WTC11 (cell line): ENCODE data around the gene ACOT9. TPM values are rescaled to one million over a fixed set of nuclear protein-coding genes. Genes with fewer than 3 reads are reported as not detected.
"Not testable (repeated sequence)": the region's sequence is repeated elsewhere in the genome, so short reads cannot be mapped to it uniquely, and the experiment has no call there.

Experiments used
- ATAC-seq: fragments of 200-7000 bp; cut with Tn5 transposase; 2 replicates; pipeline ENCODE4 v1.10.0; 2021; ENCODE audit warnings: mild to moderate bottlenecking, moderate library complexity
- CTCF ChIA-PET: fragments of 300-600 bp; sonication (Branson Sonifier 250); formaldehyde crosslinking; loops from one replicate; lab custom pipeline; 2021; ENCODE audit warnings: antibody characterized with exemption; lab: Charles Lee
- POLR2A ChIA-PET: fragments of 350-600 bp; sonication (Branson Sonifier 250); formaldehyde crosslinking; loops from one replicate; lab custom pipeline; 2021; ENCODE audit warnings: antibody characterized with exemption; lab: Charles Lee
- DNase-seq: peaks from one replicate; pipeline ENCODE4 v3.0.0; 2021; ENCODE audit warnings: low spot score
- H3K27ac Mint-ChIP-seq: 2 replicates; pipeline ENCODE4 v1.8.0; 2021; ENCODE audit warnings: mixed read lengths
- H3K27me3 Mint-ChIP-seq: 2 replicates; pipeline ENCODE4 v1.8.0; 2021; ENCODE audit warnings: low read depth, mild to moderate bottlenecking, moderate library complexity, mixed read lengths
- H3K36me3 Mint-ChIP-seq: 2 replicates; pipeline ENCODE4 v1.8.0; 2021; ENCODE audit warnings: mixed read lengths
- H3K4me1 Mint-ChIP-seq: 2 replicates; pipeline ENCODE4 v1.8.0; 2022; ENCODE audit warnings: mixed read lengths
- H3K4me3 Mint-ChIP-seq: 2 replicates; pipeline ENCODE4 v1.8.0; 2021; ENCODE audit warnings: mild to moderate bottlenecking, moderate library complexity, mixed read lengths
- H3K9me3 Mint-ChIP-seq: 2 replicates; pipeline ENCODE4 v1.8.0; 2021; ENCODE audit warnings: mixed read lengths
- EMX1 ChIP-seq: fragments of 250-450 bp; sonication (Bioruptor Pico); IDR thresholded peaks from 2 replicates; pipeline ENCODE4 v1.8.0; 2021; ENCODE audit warnings: mild to moderate bottlenecking
- GTF2I ChIP-seq: fragments of 250-450 bp; sonication (Bioruptor Pico); conservative IDR thresholded peaks from 2 replicates; pipeline ENCODE4 v1.4.0; 2021; ENCODE audit warnings: mild to moderate bottlenecking
- IRF2 ChIP-seq: sonication (generic); formaldehyde crosslinking; IDR thresholded peaks from 2 replicates; pipeline ENCODE4 v1.8.0; 2022; ENCODE audit warnings: low read depth, missing genetic modification reagents, borderline replicate concordance
- JUN ChIP-seq: sonication (generic); formaldehyde crosslinking; IDR thresholded peaks from 2 replicates; pipeline ENCODE4 v1.8.0; 2023; ENCODE audit warnings: mild to moderate bottlenecking, missing genetic modification reagents
- TCF7 ChIP-seq: sonication (generic); formaldehyde crosslinking; IDR thresholded peaks from 2 replicates; pipeline ENCODE4 v1.8.0; 2022; ENCODE audit warnings: mild to moderate bottlenecking, low read depth, missing genetic modification reagents, moderate library complexity
- TP53 ChIP-seq: sonication (generic); formaldehyde crosslinking; IDR thresholded peaks from 2 replicates; pipeline ENCODE4 v1.8.1; 2023; ENCODE audit warnings: mild to moderate bottlenecking, missing genetic modification reagents
- ZNF317 ChIP-seq: sonication (generic); formaldehyde crosslinking; IDR thresholded peaks from 2 replicates; pipeline ENCODE4 v1.8.1; 2023; ENCODE audit warnings: low read depth, mild to moderate bottlenecking, moderate library complexity, missing genetic modification reagents, borderline replicate concordance
- total RNA-seq: library from RNA; stranded (reverse); gene quantifications from 3 replicates; pipeline ENCODE4 v1.2.3, GENCODE V29; 2021
- TF ChIP-seq, protein P1 (sequence below): fragments of 250-450 bp; sonication (Bioruptor Pico); IDR thresholded peaks from 2 replicates; pipeline ENCODE4 v1.9.0; 2021; ENCODE audit warnings: mild to moderate bottlenecking
- TF ChIP-seq, protein P2 (sequence below): sonication (generic); formaldehyde crosslinking; IDR thresholded peaks from 2 replicates; pipeline ENCODE4 v1.8.0; 2022; ENCODE audit warnings: mild to moderate bottlenecking, missing genetic modification reagents
- TF ChIP-seq, protein P3 (sequence below): sonication (generic); formaldehyde crosslinking; IDR thresholded peaks from 2 replicates; pipeline ENCODE4 v1.8.1; 2022; ENCODE audit warnings: mild to moderate bottlenecking, missing genetic modification reagents, moderate library complexity, borderline replicate concordance
- TF ChIP-seq, protein P4 (sequence below): sonication (generic); formaldehyde crosslinking; conservative IDR thresholded peaks from 2 replicates; pipeline ENCODE4 v1.8.1; 2023; ENCODE audit warnings: mild to moderate bottlenecking, low read depth, missing genetic modification reagents, moderate library complexity
- TF ChIP-seq, protein P5 (sequence below): sonication (generic); formaldehyde crosslinking; IDR thresholded peaks from 2 replicates; pipeline ENCODE4 v1.8.0; 2022; ENCODE audit warnings: missing genetic modification reagents
- TF ChIP-seq, protein P6 (sequence below): sonication (generic); formaldehyde crosslinking; conservative IDR thresholded peaks from 2 replicates; pipeline ENCODE4 v1.8.1; 2022; ENCODE audit warnings: mild to moderate bottlenecking, missing genetic modification reagents

The ACOT9 gene
- total RNA-seq, 1 experiment from 2014 or later: 29.3 TPM

DNA sequence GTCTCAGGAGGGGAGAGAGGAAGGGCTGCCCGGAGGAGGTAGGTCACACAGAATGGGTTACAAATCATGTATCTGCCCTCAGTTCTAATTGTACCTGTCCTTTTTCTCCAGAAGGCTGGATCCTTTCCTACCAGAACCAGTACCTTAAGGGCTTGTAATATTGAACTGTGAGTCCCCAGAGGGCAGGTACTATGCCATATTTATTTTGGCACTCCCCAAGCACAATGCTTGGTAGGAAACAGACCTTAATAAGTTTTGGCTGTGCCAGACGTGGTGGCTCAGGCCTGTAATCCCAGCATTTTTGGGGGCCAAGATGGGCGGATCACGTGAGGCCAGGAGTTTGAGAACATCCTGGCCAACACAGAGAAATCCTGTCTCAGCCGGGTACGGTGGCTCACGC lies 28.0 kb upstream of the ACOT9 start:
- H3K36me3 Mint-ChIP-seq, H3K9me3 Mint-ChIP-seq, H3K4me3 Mint-ChIP-seq, H3K27ac Mint-ChIP-seq, ATAC-seq, CTCF ChIA-PET, H3K27me3 Mint-ChIP-seq, H3K4me1 Mint-ChIP-seq, DNase-seq: not testable (repeated sequence)
- POLR2A ChIA-PET: interaction anchor here (0.6 kb wide), 1 partner anchor 127 kb away, joined by 6 read pairs; no protein-coding TSS in a partner anchor

DNA sequence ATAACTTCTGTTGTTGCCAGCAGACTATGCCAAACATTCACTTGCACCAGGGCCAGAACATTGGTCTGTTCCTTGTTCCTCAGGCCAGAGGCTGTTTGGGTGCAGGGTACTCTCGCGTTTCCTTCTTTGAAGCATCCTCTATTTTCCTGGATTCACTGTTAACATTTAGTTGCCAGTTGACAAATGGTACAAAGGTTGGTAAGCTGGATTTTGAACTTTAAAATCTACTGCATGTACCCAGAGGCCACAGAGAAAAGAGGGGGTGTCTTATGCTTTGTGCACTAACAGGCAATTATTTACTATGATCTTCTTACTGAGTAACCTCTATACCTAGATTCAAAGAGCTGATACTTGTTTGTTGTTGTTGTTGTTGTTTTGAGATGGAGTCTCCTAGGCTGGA lies 27.1 kb upstream of the ACOT9 start:
- POLR2A ChIA-PET: no interaction called here
- CTCF ChIA-PET: interaction anchor here (0.8 kb wide), 1 partner anchor 11 kb away, joined by 5 read pairs; no protein-coding TSS in a partner anchor

DNA sequence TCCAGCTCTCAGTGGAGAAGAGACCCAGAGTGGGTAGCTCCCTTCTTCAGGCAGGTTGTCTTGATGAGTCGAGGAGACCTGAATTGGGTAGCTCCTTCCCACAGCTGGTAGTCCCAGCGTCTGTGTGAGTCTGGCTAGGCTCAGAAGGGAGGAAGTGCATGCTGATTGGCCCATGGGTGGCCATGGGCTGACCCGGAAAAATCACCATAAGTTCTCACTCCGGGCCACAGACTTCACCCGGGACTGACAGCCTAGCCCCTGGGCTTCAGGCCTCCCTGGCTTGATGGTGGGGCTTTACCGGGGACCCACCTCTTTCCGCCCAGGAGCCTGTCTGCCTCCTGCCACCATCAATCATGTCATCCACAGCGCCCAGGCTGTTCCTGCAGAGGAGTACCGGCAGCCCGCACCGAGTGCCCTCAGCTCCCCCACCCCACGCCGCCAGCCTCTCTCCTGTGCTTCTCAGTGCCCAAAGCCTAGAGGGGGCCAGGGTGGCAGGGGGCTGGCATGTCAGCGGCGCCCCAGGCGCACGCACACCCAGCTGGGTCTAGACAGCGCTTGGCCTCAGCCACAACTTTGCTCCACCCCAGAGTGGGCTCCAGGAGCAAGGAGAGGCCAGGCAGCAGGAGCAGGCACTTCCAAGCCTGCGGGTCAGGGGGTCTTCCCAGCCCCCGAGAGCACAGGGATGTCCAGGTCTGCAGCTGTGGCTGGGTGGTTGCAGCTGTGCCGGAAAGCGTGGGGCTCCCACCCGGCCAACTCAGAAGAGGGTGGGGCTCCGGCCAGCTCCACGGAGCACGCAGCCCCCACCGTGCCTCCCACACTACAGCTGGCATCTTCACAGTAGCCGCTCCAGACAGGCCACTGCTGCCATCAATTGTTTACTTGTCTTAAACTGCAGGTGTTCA lies 23.8 kb upstream of the ACOT9 start:
- H3K27ac Mint-ChIP-seq: no peak overlapping the region
- ATAC-seq: no peak; the same call in 1 of the 2 replicates
- H3K4me3 Mint-ChIP-seq: no peak overlapping the region
- DNase-seq: no peak
- peaks cover 26% of the 10 kb centered on the region for H3K27me3 Mint-ChIP-seq
- ChIA-PET CTCF (no interaction called here), POLR2A (no interaction called here)
- TF ChIP-seq EMX1 (CRISPR knock-in tag): no peak
- TF ChIP-seq TCF7 (CRISPR knock-in tag): no peak
- H3K9me3 Mint-ChIP-seq: no peaks in the 10 kb centered on the region
- H3K4me1 Mint-ChIP-seq: peaks cover 15% of the 10 kb centered on the region
- H3K36me3 Mint-ChIP-seq: no peaks in the 10 kb centered on the region

More for the DNA sequence above, 27.1 kb upstream of the ACOT9 start:
- H3K4me1 Mint-ChIP-seq: peaks cover 4% of the 10 kb centered on the region; the same call in 1 of the 2 replicates
- TF ChIP-seq JUN (CRISPR knock-in tag) (no peak), GTF2I (no peak)
- TF ChIP-seq, protein P1, sequence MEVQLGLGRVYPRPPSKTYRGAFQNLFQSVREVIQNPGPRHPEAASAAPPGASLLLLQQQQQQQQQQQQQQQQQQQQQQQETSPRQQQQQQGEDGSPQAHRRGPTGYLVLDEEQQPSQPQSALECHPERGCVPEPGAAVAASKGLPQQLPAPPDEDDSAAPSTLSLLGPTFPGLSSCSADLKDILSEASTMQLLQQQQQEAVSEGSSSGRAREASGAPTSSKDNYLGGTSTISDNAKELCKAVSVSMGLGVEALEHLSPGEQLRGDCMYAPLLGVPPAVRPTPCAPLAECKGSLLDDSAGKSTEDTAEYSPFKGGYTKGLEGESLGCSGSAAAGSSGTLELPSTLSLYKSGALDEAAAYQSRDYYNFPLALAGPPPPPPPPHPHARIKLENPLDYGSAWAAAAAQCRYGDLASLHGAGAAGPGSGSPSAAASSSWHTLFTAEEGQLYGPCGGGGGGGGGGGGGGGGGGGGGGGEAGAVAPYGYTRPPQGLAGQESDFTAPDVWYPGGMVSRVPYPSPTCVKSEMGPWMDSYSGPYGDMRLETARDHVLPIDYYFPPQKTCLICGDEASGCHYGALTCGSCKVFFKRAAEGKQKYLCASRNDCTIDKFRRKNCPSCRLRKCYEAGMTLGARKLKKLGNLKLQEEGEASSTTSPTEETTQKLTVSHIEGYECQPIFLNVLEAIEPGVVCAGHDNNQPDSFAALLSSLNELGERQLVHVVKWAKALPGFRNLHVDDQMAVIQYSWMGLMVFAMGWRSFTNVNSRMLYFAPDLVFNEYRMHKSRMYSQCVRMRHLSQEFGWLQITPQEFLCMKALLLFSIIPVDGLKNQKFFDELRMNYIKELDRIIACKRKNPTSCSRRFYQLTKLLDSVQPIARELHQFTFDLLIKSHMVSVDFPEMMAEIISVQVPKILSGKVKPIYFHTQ: no peak
- TF ChIP-seq, protein P2, sequence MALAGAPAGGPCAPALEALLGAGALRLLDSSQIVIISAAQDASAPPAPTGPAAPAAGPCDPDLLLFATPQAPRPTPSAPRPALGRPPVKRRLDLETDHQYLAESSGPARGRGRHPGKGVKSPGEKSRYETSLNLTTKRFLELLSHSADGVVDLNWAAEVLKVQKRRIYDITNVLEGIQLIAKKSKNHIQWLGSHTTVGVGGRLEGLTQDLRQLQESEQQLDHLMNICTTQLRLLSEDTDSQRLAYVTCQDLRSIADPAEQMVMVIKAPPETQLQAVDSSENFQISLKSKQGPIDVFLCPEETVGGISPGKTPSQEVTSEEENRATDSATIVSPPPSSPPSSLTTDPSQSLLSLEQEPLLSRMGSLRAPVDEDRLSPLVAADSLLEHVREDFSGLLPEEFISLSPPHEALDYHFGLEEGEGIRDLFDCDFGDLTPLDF (CRISPR knock-in tag): no peak
- TF ChIP-seq, protein P3, sequence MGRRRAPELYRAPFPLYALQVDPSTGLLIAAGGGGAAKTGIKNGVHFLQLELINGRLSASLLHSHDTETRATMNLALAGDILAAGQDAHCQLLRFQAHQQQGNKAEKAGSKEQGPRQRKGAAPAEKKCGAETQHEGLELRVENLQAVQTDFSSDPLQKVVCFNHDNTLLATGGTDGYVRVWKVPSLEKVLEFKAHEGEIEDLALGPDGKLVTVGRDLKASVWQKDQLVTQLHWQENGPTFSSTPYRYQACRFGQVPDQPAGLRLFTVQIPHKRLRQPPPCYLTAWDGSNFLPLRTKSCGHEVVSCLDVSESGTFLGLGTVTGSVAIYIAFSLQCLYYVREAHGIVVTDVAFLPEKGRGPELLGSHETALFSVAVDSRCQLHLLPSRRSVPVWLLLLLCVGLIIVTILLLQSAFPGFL (CRISPR knock-in tag): no peak
- TF ChIP-seq, all 79 proteins: peak for 0
- Mint-ChIP-seq H3K4me3 (no peak overlapping the region), H3K27me3 (peaks cover 12% of the 10 kb centered on the region), H3K27ac (no peak overlapping the region), H3K9me3 (no peaks in the 10 kb centered on the region), H3K36me3 (no peaks in the 10 kb centered on the region)
- ATAC-seq (no peak), DNase-seq (no peak)

DNA sequence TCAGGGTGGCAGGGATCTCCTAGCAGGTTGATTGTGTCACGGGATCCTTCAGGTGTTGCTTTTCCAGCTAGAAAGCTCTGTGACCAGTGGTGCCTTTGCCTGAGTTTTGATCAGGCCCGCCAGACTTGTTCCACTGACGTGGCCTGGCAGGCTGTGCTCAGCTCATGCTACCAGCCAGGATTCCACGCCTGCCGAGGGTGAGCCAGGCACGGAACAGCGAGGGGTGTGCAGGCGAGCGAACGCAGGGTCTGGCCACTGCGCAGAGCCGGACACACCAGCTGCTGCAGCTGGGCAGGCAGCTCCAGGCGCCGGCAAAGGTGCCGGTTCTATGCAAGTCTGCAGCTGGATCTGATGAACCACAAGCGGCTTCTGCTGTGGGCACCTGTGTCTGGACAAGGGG lies 22.8 kb upstream of the ACOT9 start:
- CTCF ChIA-PET: interaction anchor here (1.0 kb wide), 1 partner anchor 136 kb away, joined by 3 read pairs; no protein-coding TSS in a partner anchor
- POLR2A ChIA-PET: no interaction called here
- TF ChIP-seq, protein P4, sequence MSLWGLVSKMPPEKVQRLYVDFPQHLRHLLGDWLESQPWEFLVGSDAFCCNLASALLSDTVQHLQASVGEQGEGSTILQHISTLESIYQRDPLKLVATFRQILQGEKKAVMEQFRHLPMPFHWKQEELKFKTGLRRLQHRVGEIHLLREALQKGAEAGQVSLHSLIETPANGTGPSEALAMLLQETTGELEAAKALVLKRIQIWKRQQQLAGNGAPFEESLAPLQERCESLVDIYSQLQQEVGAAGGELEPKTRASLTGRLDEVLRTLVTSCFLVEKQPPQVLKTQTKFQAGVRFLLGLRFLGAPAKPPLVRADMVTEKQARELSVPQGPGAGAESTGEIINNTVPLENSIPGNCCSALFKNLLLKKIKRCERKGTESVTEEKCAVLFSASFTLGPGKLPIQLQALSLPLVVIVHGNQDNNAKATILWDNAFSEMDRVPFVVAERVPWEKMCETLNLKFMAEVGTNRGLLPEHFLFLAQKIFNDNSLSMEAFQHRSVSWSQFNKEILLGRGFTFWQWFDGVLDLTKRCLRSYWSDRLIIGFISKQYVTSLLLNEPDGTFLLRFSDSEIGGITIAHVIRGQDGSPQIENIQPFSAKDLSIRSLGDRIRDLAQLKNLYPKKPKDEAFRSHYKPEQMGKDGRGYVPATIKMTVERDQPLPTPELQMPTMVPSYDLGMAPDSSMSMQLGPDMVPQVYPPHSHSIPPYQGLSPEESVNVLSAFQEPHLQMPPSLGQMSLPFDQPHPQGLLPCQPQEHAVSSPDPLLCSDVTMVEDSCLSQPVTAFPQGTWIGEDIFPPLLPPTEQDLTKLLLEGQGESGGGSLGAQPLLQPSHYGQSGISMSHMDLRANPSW (CRISPR knock-in tag): no peak
- TF ChIP-seq, protein P5, sequence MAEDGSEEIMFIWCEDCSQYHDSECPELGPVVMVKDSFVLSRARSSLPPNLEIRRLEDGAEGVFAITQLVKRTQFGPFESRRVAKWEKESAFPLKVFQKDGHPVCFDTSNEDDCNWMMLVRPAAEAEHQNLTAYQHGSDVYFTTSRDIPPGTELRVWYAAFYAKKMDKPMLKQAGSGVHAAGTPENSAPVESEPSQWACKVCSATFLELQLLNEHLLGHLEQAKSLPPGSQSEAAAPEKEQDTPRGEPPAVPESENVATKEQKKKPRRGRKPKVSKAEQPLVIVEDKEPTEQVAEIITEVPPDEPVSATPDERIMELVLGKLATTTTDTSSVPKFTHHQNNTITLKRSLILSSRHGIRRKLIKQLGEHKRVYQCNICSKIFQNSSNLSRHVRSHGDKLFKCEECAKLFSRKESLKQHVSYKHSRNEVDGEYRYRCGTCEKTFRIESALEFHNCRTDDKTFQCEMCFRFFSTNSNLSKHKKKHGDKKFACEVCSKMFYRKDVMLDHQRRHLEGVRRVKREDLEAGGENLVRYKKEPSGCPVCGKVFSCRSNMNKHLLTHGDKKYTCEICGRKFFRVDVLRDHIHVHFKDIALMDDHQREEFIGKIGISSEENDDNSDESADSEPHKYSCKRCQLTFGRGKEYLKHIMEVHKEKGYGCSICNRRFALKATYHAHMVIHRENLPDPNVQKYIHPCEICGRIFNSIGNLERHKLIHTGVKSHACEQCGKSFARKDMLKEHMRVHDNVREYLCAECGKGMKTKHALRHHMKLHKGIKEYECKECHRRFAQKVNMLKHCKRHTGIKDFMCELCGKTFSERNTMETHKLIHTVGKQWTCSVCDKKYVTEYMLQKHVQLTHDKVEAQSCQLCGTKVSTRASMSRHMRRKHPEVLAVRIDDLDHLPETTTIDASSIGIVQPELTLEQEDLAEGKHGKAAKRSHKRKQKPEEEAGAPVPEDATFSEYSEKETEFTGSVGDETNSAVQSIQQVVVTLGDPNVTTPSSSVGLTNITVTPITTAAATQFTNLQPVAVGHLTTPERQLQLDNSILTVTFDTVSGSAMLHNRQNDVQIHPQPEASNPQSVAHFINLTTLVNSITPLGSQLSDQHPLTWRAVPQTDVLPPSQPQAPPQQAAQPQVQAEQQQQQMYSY: no peak
- TF ChIP-seq ZNF317 (no peak), TP53 (CRISPR knock-in tag) (no peak), IRF2 (no peak)
- TF ChIP-seq, protein P6, sequence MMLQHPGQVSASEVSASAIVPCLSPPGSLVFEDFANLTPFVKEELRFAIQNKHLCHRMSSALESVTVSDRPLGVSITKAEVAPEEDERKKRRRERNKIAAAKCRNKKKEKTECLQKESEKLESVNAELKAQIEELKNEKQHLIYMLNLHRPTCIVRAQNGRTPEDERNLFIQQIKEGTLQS (CRISPR knock-in tag): no peak

More for the DNA sequence above, 22.8 kb upstream of the ACOT9 start:
- no peak overlapping the region for H3K27ac Mint-ChIP-seq
- DNase-seq (no peak), ATAC-seq (no peak)
- no peak overlapping the region for H3K4me3 Mint-ChIP-seq
- H3K36me3 Mint-ChIP-seq: no peaks in the 10 kb centered on the region
- H3K27me3 Mint-ChIP-seq: peaks cover 26% of the 10 kb centered on the region
- peaks cover 15% of the 10 kb centered on the region for H3K4me1 Mint-ChIP-seq
- no peaks in the 10 kb centered on the region for H3K9me3 Mint-ChIP-seq
